HEK293T (cell line): ENCODE data around the gene CLTA.

ENCODE experiments used
- ARNT ChIP-seq: fragments of 450-650 bp; IDR thresholded peaks from 2 replicates; pipeline ENCODE4 v1.6.1; 2017; ENCODE audit warnings: mild to moderate bottlenecking
- BHLHE40 ChIP-seq: fragments of 450-650 bp; IDR thresholded peaks from 2 replicates; pipeline ENCODE4 v1.6.1; 2016; ENCODE audit warnings: mild to moderate bottlenecking, moderate library complexity, borderline replicate concordance
- CTBP1 ChIP-seq: fragments of 450-650 bp; IDR thresholded peaks from 2 replicates; pipeline ENCODE4 v1.6.1; 2016; ENCODE audit warnings: borderline replicate concordance
- ELF4 ChIP-seq: fragments of 450-650 bp; IDR thresholded peaks from 2 replicates; pipeline ENCODE4 v1.6.1; 2017; ENCODE audit warnings: antibody characterized with exemption
- FOXA1 ChIP-seq: fragments of 450-650 bp; IDR thresholded peaks from 2 replicates; pipeline ENCODE4 v1.6.1; 2016; ENCODE audit warnings: mild to moderate bottlenecking
- FOXK2 ChIP-seq: fragments of 450-650 bp; IDR thresholded peaks from 2 replicates; pipeline ENCODE4 v1.6.1; 2016; ENCODE audit warnings: mild to moderate bottlenecking
- FOXM1 ChIP-seq: fragments of 450-650 bp; IDR thresholded peaks from 2 replicates; pipeline ENCODE4 v1.6.1; 2017; ENCODE audit warnings: mild to moderate bottlenecking, borderline replicate concordance
- HDGF ChIP-seq: fragments of 450-650 bp; IDR thresholded peaks from 2 replicates; pipeline ENCODE4 v1.6.1; 2017; ENCODE audit warnings: antibody characterized with exemption, borderline replicate concordance
- L3MBTL2 ChIP-seq: fragments of 450-650 bp; conservative IDR thresholded peaks from 2 replicates; pipeline ENCODE4 v1.6.1; 2016; ENCODE audit warnings: mild to moderate bottlenecking
- NFRKB ChIP-seq: fragments of 450-650 bp; IDR thresholded peaks from 2 replicates; pipeline ENCODE4 v1.6.1; 2016; ENCODE audit warnings: mild to moderate bottlenecking, moderate library complexity
- SP1 ChIP-seq: fragments of 450-650 bp; IDR thresholded peaks from 2 replicates; pipeline ENCODE4 v1.6.1; 2017
- SUZ12 ChIP-seq: fragments of 450-650 bp; IDR thresholded peaks from 2 replicates; pipeline ENCODE4 v1.6.1; 2016; ENCODE audit warnings: mild to moderate bottlenecking
- ZNF384 ChIP-seq: fragments of 450-650 bp; IDR thresholded peaks from 2 replicates; pipeline ENCODE4 v1.6.1; 2016
- TF ChIP-seq, protein P1 (sequence below): fragments of 450-650 bp; IDR thresholded peaks from 2 replicates; pipeline ENCODE4 v1.6.1; 2016

DNA sequence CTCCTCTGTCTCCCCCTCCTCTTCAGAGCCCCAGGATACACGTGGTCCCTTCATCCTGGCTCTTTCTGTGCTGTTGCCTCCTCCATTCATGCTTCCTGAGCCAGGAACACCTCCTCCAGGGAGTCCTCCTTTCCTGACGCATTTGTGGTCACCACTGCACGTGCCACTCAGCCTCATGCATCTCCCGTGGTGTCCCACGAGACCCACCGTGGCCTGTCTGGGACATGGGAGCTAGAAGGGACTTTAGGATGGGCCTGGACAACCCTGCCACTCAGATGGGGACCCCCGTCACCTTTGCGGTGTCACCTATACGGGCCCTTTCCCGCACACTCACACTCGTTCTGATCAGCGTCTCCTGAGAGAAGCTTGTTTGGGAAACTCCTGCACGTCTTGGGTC, 47.5 kb upstream of the CLTA start:
- TF ChIP-seq SUZ12 (no peak), BHLHE40 (no peak), CTBP1 (no peak), ZNF384 (no peak), HDGF (no peak), NFRKB (no peak), FOXA1 (no peak), L3MBTL2 (no peak), SP1 (no peak), FOXM1 (no peak), ELF4 (no peak), ARNT (no peak), FOXK2 (no peak)
- TF ChIP-seq, protein P1, sequence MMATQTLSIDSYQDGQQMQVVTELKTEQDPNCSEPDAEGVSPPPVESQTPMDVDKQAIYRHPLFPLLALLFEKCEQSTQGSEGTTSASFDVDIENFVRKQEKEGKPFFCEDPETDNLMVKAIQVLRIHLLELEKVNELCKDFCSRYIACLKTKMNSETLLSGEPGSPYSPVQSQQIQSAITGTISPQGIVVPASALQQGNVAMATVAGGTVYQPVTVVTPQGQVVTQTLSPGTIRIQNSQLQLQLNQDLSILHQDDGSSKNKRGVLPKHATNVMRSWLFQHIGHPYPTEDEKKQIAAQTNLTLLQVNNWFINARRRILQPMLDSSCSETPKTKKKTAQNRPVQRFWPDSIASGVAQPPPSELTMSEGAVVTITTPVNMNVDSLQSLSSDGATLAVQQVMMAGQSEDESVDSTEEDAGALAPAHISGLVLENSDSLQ = no peak
